ENCODE data around the gene KIAA0040. TPM values are rescaled to one million over a fixed set of nuclear protein-coding genes. Genes with fewer than 3 reads are reported as not detected.

The KIAA0040 gene
- total RNA-seq, 1 donor from 2014 or later: not detected

DNA sequence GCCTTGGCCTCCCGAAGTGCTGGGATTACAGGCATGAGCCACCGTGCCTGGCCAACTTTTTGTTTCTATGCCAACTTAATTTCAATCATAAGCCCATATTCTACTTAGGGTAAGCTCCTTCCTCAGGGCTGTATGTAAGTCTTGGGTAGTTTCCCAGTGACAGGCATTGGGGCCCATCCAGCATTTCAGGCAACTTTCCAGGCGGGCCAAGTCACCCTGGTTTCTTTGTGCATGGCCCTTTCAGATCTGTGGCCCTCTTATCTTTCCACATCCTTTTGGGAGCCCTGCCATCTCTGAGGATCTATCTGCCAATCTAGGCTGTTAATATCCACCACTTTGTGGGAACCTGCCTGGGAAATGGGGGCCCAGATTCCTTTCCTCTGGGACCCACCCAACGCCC, 66.2 kb downstream of the KIAA0040 start:
- no peaks in the 10 kb centered on the region for H3K4me1 Mint-ChIP-seq (ENCODE audit: low read depth, unreplicated experiment)
- no peak for DNase-seq
- H3K27ac Mint-ChIP-seq (ENCODE audit: unreplicated experiment): no peak overlapping the region
- H3K9me3 Mint-ChIP-seq (ENCODE audit: unreplicated experiment): peaks cover 4% of the 10 kb centered on the region
- H3K27me3 Mint-ChIP-seq (ENCODE audit: unreplicated experiment): no peaks in the 10 kb centered on the region
- no peaks in the 10 kb centered on the region for H3K36me3 Mint-ChIP-seq (ENCODE audit: unreplicated experiment)
- H3K4me3 Mint-ChIP-seq (ENCODE audit: unreplicated experiment): no peak overlapping the region
- TF ChIP-seq, protein P1, sequence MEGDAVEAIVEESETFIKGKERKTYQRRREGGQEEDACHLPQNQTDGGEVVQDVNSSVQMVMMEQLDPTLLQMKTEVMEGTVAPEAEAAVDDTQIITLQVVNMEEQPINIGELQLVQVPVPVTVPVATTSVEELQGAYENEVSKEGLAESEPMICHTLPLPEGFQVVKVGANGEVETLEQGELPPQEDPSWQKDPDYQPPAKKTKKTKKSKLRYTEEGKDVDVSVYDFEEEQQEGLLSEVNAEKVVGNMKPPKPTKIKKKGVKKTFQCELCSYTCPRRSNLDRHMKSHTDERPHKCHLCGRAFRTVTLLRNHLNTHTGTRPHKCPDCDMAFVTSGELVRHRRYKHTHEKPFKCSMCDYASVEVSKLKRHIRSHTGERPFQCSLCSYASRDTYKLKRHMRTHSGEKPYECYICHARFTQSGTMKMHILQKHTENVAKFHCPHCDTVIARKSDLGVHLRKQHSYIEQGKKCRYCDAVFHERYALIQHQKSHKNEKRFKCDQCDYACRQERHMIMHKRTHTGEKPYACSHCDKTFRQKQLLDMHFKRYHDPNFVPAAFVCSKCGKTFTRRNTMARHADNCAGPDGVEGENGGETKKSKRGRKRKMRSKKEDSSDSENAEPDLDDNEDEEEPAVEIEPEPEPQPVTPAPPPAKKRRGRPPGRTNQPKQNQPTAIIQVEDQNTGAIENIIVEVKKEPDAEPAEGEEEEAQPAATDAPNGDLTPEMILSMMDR (IDR thresholded peaks at IDR 0.05; ENCODE audit: partially characterized antibody, unreplicated experiment): no peak

DNA sequence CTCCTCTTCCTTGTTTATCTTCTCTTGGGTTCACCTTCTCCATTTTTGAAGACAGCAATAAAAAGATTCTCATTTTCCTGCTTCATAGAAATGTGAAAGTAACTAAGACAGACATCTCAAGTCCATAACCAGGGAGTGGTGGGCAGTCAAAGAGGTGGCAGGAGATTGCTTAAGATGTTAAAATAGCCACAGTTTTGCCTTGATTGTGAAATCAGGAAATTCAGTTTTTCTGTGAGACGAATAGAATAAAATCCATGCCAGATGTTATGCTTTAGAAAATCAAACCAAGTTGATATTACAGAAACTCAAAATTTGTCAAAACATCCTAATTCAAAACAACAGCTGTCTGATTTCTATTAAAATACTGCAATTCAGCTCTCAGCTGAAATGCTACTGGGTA, 67.7 kb downstream of the KIAA0040 start:
- Mint-ChIP-seq H3K27me3 (ENCODE audit: unreplicated experiment) (peaks cover 2% of the 10 kb centered on the region), H3K9me3 (ENCODE audit: unreplicated experiment) (peaks cover 4% of the 10 kb centered on the region), H3K4me1 (ENCODE audit: low read depth, unreplicated experiment) (no peaks in the 10 kb centered on the region), H3K27ac (ENCODE audit: unreplicated experiment) (no peak overlapping the region), H3K36me3 (ENCODE audit: unreplicated experiment) (no peaks in the 10 kb centered on the region), H3K4me3 (ENCODE audit: unreplicated experiment) (no peak overlapping the region)
- TF ChIP-seq, protein P1 (IDR thresholded peaks at IDR 0.05; ENCODE audit: partially characterized antibody, unreplicated experiment): no peak
- no peak for DNase-seq

DNA sequence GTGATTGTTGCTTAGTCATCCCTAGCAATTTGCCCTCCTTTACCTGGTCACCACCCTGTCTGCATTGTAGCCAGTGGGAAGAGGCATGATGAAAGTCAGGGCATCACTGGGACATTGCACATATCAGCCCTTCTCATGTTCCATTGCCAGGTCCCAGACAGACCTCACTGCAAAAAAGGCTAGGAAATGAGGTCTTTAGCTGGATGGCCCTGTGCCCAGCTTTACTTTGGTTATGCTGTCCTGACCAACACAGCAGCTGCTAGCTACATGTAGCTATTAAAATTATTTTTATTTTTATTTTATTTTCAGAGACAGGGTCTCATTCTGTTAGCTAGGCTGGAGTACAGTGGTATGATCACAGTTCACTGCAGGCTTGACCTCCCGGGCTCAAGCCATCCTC, 72.1 kb downstream of the KIAA0040 start:
- H3K4me1 Mint-ChIP-seq (ENCODE audit: low read depth, unreplicated experiment): no peaks in the 10 kb centered on the region

DNA sequence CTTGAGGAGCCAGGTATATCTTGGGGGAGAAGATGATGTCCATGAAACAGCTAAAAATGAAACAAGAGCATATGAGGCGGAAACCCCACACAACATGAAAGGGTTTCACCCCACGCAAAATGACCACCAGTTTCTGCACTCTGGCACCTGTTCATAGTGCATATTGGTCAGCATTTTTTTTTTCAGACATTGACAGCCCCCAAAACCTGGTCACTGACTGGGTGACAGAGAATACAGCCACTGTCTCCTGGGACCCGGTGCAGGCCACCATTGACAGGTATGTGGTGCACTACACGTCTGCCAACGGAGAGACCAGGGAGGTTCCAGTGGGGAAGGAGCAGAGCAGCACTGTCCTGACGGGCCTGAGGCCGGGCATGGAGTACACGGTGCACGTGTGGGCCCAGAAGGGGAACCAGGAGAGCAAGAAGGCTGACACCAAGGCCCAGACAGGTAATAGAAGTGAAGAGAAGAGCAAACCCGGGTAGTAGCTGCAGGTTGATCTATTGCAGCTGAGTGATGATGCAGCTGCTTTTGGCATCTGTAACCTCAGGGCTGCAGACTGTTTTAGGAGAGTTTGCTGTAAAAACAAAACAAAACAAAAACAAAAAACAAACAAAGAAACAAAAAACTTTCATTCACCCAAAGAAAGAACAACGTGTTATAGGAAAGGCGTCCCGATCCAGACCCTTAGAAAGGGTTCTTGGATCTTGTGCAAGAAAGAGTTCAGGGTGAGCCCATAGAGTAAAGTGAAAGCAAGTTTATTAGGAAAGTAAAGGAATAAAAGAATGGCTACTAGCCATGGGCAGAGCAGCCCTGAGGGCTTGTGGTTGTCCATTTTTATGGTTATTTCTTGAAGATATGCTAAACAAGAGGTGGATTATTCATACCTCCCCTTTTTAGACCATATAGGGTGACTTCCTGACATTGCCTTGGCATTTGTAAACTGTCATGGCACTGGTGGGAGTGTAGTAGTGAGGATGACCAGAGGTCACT, 73.9 kb downstream of the KIAA0040 start:
- TF ChIP-seq, protein P1 (IDR thresholded peaks at IDR 0.05; ENCODE audit: partially characterized antibody, unreplicated experiment): no peak
- peaks cover 2% of the 10 kb centered on the region for H3K9me3 Mint-ChIP-seq (ENCODE audit: unreplicated experiment)
- H3K36me3 Mint-ChIP-seq (ENCODE audit: unreplicated experiment): peaks cover 3% of the 10 kb centered on the region
- H3K27me3 Mint-ChIP-seq (ENCODE audit: unreplicated experiment): peaks cover 4% of the 10 kb centered on the region
- no peak for DNase-seq
- no peak overlapping the region for H3K27ac Mint-ChIP-seq (ENCODE audit: unreplicated experiment)
- no peak overlapping the region for H3K4me3 Mint-ChIP-seq (ENCODE audit: unreplicated experiment)
- no peaks in the 10 kb centered on the region for H3K4me1 Mint-ChIP-seq (ENCODE audit: low read depth, unreplicated experiment)

More for the DNA sequence above, 72.1 kb downstream of the KIAA0040 start:
- Mint-ChIP-seq H3K27me3 (ENCODE audit: unreplicated experiment) (peaks cover 2% of the 10 kb centered on the region), H3K9me3 (ENCODE audit: unreplicated experiment) (peaks cover 2% of the 10 kb centered on the region), H3K4me3 (ENCODE audit: unreplicated experiment) (no peak overlapping the region), H3K36me3 (ENCODE audit: unreplicated experiment) (no peaks in the 10 kb centered on the region), H3K27ac (ENCODE audit: unreplicated experiment) (no peak overlapping the region)
- TF ChIP-seq, protein P1 (IDR thresholded peaks at IDR 0.05; ENCODE audit: partially characterized antibody, unreplicated experiment): no peak
- no peak for DNase-seq

- Mint-ChIP-seq H3K36me3 (ENCODE audit: unreplicated experiment) (peaks cover 6% of the 10 kb centered on the region), H3K4me1 (ENCODE audit: low read depth, unreplicated experiment) (no peaks in the 10 kb centered on the region), H3K4me3 (ENCODE audit: unreplicated experiment) (no peak overlapping the region), H3K27ac (ENCODE audit: unreplicated experiment) (no peak overlapping the region), H3K27me3 (ENCODE audit: unreplicated experiment) (peaks cover 4% of the 10 kb centered on the region), H3K9me3 (ENCODE audit: unreplicated experiment) (peaks cover 2% of the 10 kb centered on the region)
- no peak for DNase-seq
- TF ChIP-seq, protein P1 (IDR thresholded peaks at IDR 0.05; ENCODE audit: partially characterized antibody, unreplicated experiment): no peak
Measured at GRCh38 chr1:175116903-175117302, 75.7 kb downstream of the KIAA0040 start.

Data from glutamatergic neuron (in vitro differentiated cells).